ENCODE data around the gene ZSCAN2.

The ZSCAN2 gene

GRCh38 chr15:84601555-84601838 is 688 bp downstream of the ZSCAN2 start:
- H3K4me3 ChIP-seq (ENCODE audit: low read length), result peak overlapping the region; percentile 100
- H3K27me3 ChIP-seq (ENCODE audit: control insufficient read depth, insufficient read depth, low read length), result no peaks in the 10 kb centered on the region
- peak overlapping the region; percentile 85 for H3K9ac ChIP-seq (ENCODE audit: low read length)
- no peaks in the 10 kb centered on the region for H3K9me3 ChIP-seq (ENCODE audit: control insufficient read depth, low read length)
- H3K4me1 ChIP-seq (ENCODE audit: control insufficient read depth, insufficient read depth, low read length), result peaks cover 27% of the 10 kb centered on the region
- no peaks in the 10 kb centered on the region for H3K36me3 ChIP-seq (ENCODE audit: control insufficient read depth, insufficient read depth, low read length)

- peaks cover 41% of the 10 kb centered on the region for H3K4me1 ChIP-seq (ENCODE audit: control insufficient read depth, insufficient read depth, low read length)
- no peak overlapping the region for H3K9ac ChIP-seq (ENCODE audit: low read length)
- no peaks in the 10 kb centered on the region for H3K9me3 ChIP-seq (ENCODE audit: control insufficient read depth, low read length)
- H3K27me3 ChIP-seq (ENCODE audit: control insufficient read depth, insufficient read depth, low read length), result no peaks in the 10 kb centered on the region
- H3K4me3 ChIP-seq (ENCODE audit: low read length), result no peak overlapping the region
- no peaks in the 10 kb centered on the region for H3K36me3 ChIP-seq (ENCODE audit: control insufficient read depth, insufficient read depth, low read length)
Measured at GRCh38 chr15:84603630-84604379, 3.0 kb downstream of the ZSCAN2 start.

GRCh38 chr15:84604826-84605553 is 4.2 kb downstream of the ZSCAN2 start:
- Histone ChIP-seq H3K27me3 (ENCODE audit: control insufficient read depth, insufficient read depth, low read length) (no peaks in the 10 kb centered on the region), H3K9ac (ENCODE audit: low read length) (no peak overlapping the region), H3K4me3 (ENCODE audit: low read length) (no peak overlapping the region), H3K4me1 (ENCODE audit: control insufficient read depth, insufficient read depth, low read length) (peaks cover 37% of the 10 kb centered on the region), H3K36me3 (ENCODE audit: control insufficient read depth, insufficient read depth, low read length) (no peaks in the 10 kb centered on the region), H3K9me3 (ENCODE audit: control insufficient read depth, low read length) (no peaks in the 10 kb centered on the region)

GRCh38 chr15:84605554-84605882 is 4.7 kb downstream of the ZSCAN2 start:
- H3K36me3 ChIP-seq (ENCODE audit: control insufficient read depth, insufficient read depth, low read length), result no peaks in the 10 kb centered on the region
- no peaks in the 10 kb centered on the region for H3K9me3 ChIP-seq (ENCODE audit: control insufficient read depth, low read length)
- peaks cover 37% of the 10 kb centered on the region for H3K4me1 ChIP-seq (ENCODE audit: control insufficient read depth, insufficient read depth, low read length)
- no peak overlapping the region for H3K9ac ChIP-seq (ENCODE audit: low read length)
- H3K4me3 ChIP-seq (ENCODE audit: low read length), result no peak overlapping the region
- no peaks in the 10 kb centered on the region for H3K27me3 ChIP-seq (ENCODE audit: control insufficient read depth, insufficient read depth, low read length)

- H3K9me3 ChIP-seq (ENCODE audit: control insufficient read depth, low read length), result no peaks in the 10 kb centered on the region
- H3K27me3 ChIP-seq (ENCODE audit: control insufficient read depth, insufficient read depth, low read length), result no peaks in the 10 kb centered on the region
- no peak overlapping the region for H3K4me3 ChIP-seq (ENCODE audit: low read length)
- no peaks in the 10 kb centered on the region for H3K36me3 ChIP-seq (ENCODE audit: control insufficient read depth, insufficient read depth, low read length)
- peaks cover 30% of the 10 kb centered on the region for H3K4me1 ChIP-seq (ENCODE audit: control insufficient read depth, insufficient read depth, low read length)
- peak overlapping the region; percentile 56 for H3K9ac ChIP-seq (ENCODE audit: low read length)
Measured at GRCh38 chr15:84606653-84607120, 5.9 kb downstream of the ZSCAN2 start.

- Histone ChIP-seq H3K27me3 (ENCODE audit: control insufficient read depth, insufficient read depth, low read length) (no peaks in the 10 kb centered on the region), H3K36me3 (ENCODE audit: control insufficient read depth, insufficient read depth, low read length) (no peaks in the 10 kb centered on the region), H3K4me3 (ENCODE audit: low read length) (no peak overlapping the region), H3K9ac (ENCODE audit: low read length) (no peak overlapping the region), H3K9me3 (ENCODE audit: control insufficient read depth, low read length) (no peaks in the 10 kb centered on the region), H3K4me1 (ENCODE audit: control insufficient read depth, insufficient read depth, low read length) (peaks cover 27% of the 10 kb centered on the region)
Measured at GRCh38 chr15:84608707-84609284, 8.0 kb downstream of the ZSCAN2 start.

- Histone ChIP-seq H3K9ac (ENCODE audit: low read length) (no peak overlapping the region), H3K9me3 (ENCODE audit: control insufficient read depth, low read length) (no peaks in the 10 kb centered on the region), H3K4me1 (ENCODE audit: control insufficient read depth, insufficient read depth, low read length) (peaks cover 27% of the 10 kb centered on the region), H3K36me3 (ENCODE audit: control insufficient read depth, insufficient read depth, low read length) (no peaks in the 10 kb centered on the region), H3K4me3 (ENCODE audit: low read length) (no peak overlapping the region), H3K27me3 (ENCODE audit: control insufficient read depth, insufficient read depth, low read length) (no peaks in the 10 kb centered on the region)
Measured at GRCh38 chr15:84609818-84610525, 9.2 kb downstream of the ZSCAN2 start.

- H3K4me1 ChIP-seq (ENCODE audit: control insufficient read depth, insufficient read depth, low read length), result peaks cover 13% of the 10 kb centered on the region
- H3K9me3 ChIP-seq (ENCODE audit: control insufficient read depth, low read length), result no peaks in the 10 kb centered on the region
- H3K36me3 ChIP-seq (ENCODE audit: control insufficient read depth, insufficient read depth, low read length), result no peaks in the 10 kb centered on the region
- H3K9ac ChIP-seq (ENCODE audit: low read length), result no peak overlapping the region
- no peaks in the 10 kb centered on the region for H3K27me3 ChIP-seq (ENCODE audit: control insufficient read depth, insufficient read depth, low read length)
- no peak overlapping the region for H3K4me3 ChIP-seq (ENCODE audit: low read length)
Measured at GRCh38 chr15:84611631-84612030, 10.8 kb downstream of the ZSCAN2 start.

GRCh38 chr15:84616235-84616634 is 15.4 kb downstream of the ZSCAN2 start:
- Histone ChIP-seq H3K4me1 (ENCODE audit: control insufficient read depth, insufficient read depth, low read length) (peaks cover 4% of the 10 kb centered on the region), H3K9me3 (ENCODE audit: control insufficient read depth, low read length) (peaks cover 7% of the 10 kb centered on the region), H3K27me3 (ENCODE audit: control insufficient read depth, insufficient read depth, low read length) (no peaks in the 10 kb centered on the region), H3K9ac (ENCODE audit: low read length) (no peak overlapping the region), H3K4me3 (ENCODE audit: low read length) (no peak overlapping the region), H3K36me3 (ENCODE audit: control insufficient read depth, insufficient read depth, low read length) (peaks cover 5% of the 10 kb centered on the region)

- Histone ChIP-seq H3K4me3 (ENCODE audit: low read length) (no peak overlapping the region), H3K27me3 (ENCODE audit: control insufficient read depth, insufficient read depth, low read length) (no peaks in the 10 kb centered on the region), H3K36me3 (ENCODE audit: control insufficient read depth, insufficient read depth, low read length) (peaks cover 5% of the 10 kb centered on the region), H3K9me3 (ENCODE audit: control insufficient read depth, low read length) (peaks cover 17% of the 10 kb centered on the region), H3K9ac (ENCODE audit: low read length) (no peak overlapping the region), H3K4me1 (ENCODE audit: control insufficient read depth, insufficient read depth, low read length) (peaks cover 4% of the 10 kb centered on the region)
Measured at GRCh38 chr15:84620626-84621025, 19.8 kb downstream of the ZSCAN2 start.

- no peak overlapping the region for H3K9ac ChIP-seq (ENCODE audit: low read length)
- no peak overlapping the region for H3K4me3 ChIP-seq (ENCODE audit: low read length)
- H3K36me3 ChIP-seq (ENCODE audit: control insufficient read depth, insufficient read depth, low read length), result peaks cover 5% of the 10 kb centered on the region
- peaks cover 4% of the 10 kb centered on the region for H3K4me1 ChIP-seq (ENCODE audit: control insufficient read depth, insufficient read depth, low read length)
- H3K27me3 ChIP-seq (ENCODE audit: control insufficient read depth, insufficient read depth, low read length), result no peaks in the 10 kb centered on the region
- peaks cover 17% of the 10 kb centered on the region for H3K9me3 ChIP-seq (ENCODE audit: control insufficient read depth, low read length)
Measured at GRCh38 chr15:84621358-84621979, 20.7 kb downstream of the ZSCAN2 start.

All from mucosa of stomach (tissue), 1 donor.